ENCODE measurements around the gene TIMM17A. TPM values are rescaled to one million over a fixed set of nuclear protein-coding genes. Genes with fewer than 3 reads are reported as not detected.
A peak's percentile ranks its signal among the peaks of the same experiment; 100 is the strongest.

The TIMM17A gene
- total RNA-seq, 1 experiment from 2014 or later: 60.4 TPM

DNA sequence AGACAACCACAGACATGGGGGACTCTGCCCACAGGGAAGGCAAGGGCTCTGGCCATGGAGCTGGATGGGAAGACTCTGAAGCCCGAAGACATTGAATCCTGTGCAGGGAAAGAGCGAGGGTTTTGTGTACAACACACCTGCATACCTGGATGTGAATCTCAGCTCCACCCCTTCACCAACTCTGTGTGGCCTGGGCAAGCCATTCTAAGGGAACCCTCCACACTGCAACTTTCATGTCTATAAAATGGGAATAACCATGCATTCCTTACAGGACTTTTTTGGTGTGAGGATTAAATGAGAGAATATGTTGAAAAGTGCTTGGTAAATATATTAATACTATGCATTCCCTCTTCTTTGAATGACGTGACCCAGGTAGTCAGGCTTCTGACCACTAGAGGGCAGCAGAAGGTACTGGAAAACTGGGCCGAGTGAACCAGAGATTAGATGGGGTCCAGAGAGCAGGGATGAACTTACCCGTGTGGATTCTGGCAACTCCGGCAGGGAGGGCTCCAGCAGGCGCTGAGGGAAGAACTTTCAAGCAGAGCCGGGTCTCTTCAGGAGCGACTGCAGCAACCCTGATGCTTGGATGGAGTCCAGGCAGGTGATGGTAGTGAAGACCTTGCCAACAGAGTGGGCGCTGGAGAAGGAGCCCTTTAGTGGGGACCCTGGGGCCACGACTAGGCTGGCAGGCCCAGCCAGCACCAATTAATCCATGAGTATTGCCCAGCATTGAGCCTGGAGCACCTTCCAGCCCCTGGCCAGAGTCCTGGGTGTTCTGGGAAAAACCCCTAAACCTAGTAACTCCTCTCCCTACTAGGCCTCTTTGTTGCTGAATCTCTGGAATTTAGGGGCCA is 54.2 kb downstream of the TIMM17A start:
- Histone ChIP-seq H3K27me3 (ENCODE audit: insufficient read depth, low read depth) (no peaks in the 10 kb centered on the region), H3K4me2 (peak overlapping the region; percentile 77), H3K27ac (peak overlapping the region; percentile 97), H2AFZ (no peak overlapping the region), H3K9me2 (ENCODE audit: insufficient read depth) (no peaks in the 10 kb centered on the region), H3K9me3 (ENCODE audit: insufficient read depth, low read depth) (no peaks in the 10 kb centered on the region), H3K4me3 (peak overlapping the region; percentile 52), H3K36me3 (ENCODE audit: low read depth) (peaks cover 40% of the 10 kb centered on the region), H4K20me1 (ENCODE audit: insufficient read depth) (peaks cover 39% of the 10 kb centered on the region), H3F3A (ENCODE audit: insufficient read depth, low read depth) (peaks cover 81% of the 10 kb centered on the region), H3K4me1 (replicated peaks; ENCODE audit: insufficient read depth) (peaks cover 68% of the 10 kb centered on the region), H3K79me2 (ENCODE audit: low read depth) (peaks cover 66% of the 10 kb centered on the region)
- BruUV-seq (replicated peaks): TSS peak; percentile 42
- intact Hi-C loops (cut with micrococcal nuclease; ENCODE audit: unreplicated experiment): loop anchor here (1.0 to 2.0 kb wide), 10 partner anchors 9 to 110 kb away; partner anchors contain the start of gene RNPEP
- DNase-seq: peak; percentile 75 to 81
- no peak for TF ChIP-seq EZH2 (IDR thresholded peaks at IDR 0.05; ENCODE audit: low read depth)
- TF ChIP-seq, protein P1, sequence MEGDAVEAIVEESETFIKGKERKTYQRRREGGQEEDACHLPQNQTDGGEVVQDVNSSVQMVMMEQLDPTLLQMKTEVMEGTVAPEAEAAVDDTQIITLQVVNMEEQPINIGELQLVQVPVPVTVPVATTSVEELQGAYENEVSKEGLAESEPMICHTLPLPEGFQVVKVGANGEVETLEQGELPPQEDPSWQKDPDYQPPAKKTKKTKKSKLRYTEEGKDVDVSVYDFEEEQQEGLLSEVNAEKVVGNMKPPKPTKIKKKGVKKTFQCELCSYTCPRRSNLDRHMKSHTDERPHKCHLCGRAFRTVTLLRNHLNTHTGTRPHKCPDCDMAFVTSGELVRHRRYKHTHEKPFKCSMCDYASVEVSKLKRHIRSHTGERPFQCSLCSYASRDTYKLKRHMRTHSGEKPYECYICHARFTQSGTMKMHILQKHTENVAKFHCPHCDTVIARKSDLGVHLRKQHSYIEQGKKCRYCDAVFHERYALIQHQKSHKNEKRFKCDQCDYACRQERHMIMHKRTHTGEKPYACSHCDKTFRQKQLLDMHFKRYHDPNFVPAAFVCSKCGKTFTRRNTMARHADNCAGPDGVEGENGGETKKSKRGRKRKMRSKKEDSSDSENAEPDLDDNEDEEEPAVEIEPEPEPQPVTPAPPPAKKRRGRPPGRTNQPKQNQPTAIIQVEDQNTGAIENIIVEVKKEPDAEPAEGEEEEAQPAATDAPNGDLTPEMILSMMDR (conservative IDR thresholded peaks at IDR 0.05): peak; percentile 96
- ChIA-PET POLR2A (ENCODE audit: unreplicated experiment) (interaction anchor here (0.5 to 3.7 kb wide), 31 partner anchors 9 to 702 kb away, joined by 3 to 90 read pairs (median 6); partner anchors contain the start of gene RNPEP), CTCF (interaction anchor here (0.8 to 1.1 kb wide), 4 partner anchors 47 to 109 kb away, joined by 3 to 9 read pairs (median 6); no protein-coding TSS in a partner anchor)

GRCh38 chr1:202010180-202011015 is 55.1 kb downstream of the TIMM17A start, which contains the start of gene ELF3:
ELF3 (plus strand) TSS chr1:202010587; CDS start chr1:202011137, 550 bp downstream.
- intact Hi-C loops (cut with micrococcal nuclease; ENCODE audit: unreplicated experiment): loop anchor here (1.0 kb wide), 6 partner anchors 8 to 102 kb away; no protein-coding TSS in a partner anchor
- peak within 1 kb of the TSS; percentile 97 for H3K27ac ChIP-seq

More at GRCh38 chr1:202010180-202011015, 55.1 kb downstream of the TIMM17A start, which contains the start of gene ELF3:
- H3K27me3 ChIP-seq (ENCODE audit: insufficient read depth, low read depth): no peaks in the 10 kb centered on the region
- no peaks in the 10 kb centered on the region for H3K9me3 ChIP-seq (ENCODE audit: insufficient read depth, low read depth)
- TSS peak; percentile 80 for BruUV-seq (replicated peaks)
- ChIA-PET CTCF (interaction anchor here (0.7 to 1.1 kb wide), 6 partner anchors 13 to 108 kb away, joined by 3 to 9 read pairs (median 4); no protein-coding TSS in a partner anchor), POLR2A (ENCODE audit: unreplicated experiment) (interaction anchor here (0.5 to 3.7 kb wide), 30 partner anchors 8 to 752 kb away, joined by 3 to 90 read pairs (median 6); partner anchors contain the start of gene RNPEP)
- H3K9me2 ChIP-seq (ENCODE audit: insufficient read depth): no peaks in the 10 kb centered on the region
- H3K36me3 ChIP-seq (ENCODE audit: low read depth): peaks cover 48% of the 10 kb centered on the region
- no peak within 1 kb of the TSS for H2AFZ ChIP-seq
- peaks cover 74% of the 10 kb centered on the region for H3K4me1 ChIP-seq (replicated peaks; ENCODE audit: insufficient read depth)
- H3F3A ChIP-seq (ENCODE audit: insufficient read depth, low read depth): peaks cover 84% of the 10 kb centered on the region
- peak; percentile 97 to 98 for DNase-seq
- H4K20me1 ChIP-seq (ENCODE audit: insufficient read depth): peaks cover 45% of the 10 kb centered on the region
- peak within 1 kb of the TSS; percentile 94 for H3K4me2 ChIP-seq
- H3K79me2 ChIP-seq (ENCODE audit: low read depth): peaks cover 75% of the 10 kb centered on the region
- TF ChIP-seq, protein P1 (conservative IDR thresholded peaks at IDR 0.05): no peak
- no peak for TF ChIP-seq EZH2 (IDR thresholded peaks at IDR 0.05; ENCODE audit: low read depth)
- peak within 1 kb of the TSS; percentile 86 for H3K4me3 ChIP-seq
